ENCODE measurements around the gene ZFAND3. TPM values are rescaled to one million over a fixed set of nuclear protein-coding genes. Genes with fewer than 3 reads are reported as not detected.
A peak's percentile ranks its signal among the peaks of the same experiment; 100 is the strongest.

ZFAND3 gene, protein sequence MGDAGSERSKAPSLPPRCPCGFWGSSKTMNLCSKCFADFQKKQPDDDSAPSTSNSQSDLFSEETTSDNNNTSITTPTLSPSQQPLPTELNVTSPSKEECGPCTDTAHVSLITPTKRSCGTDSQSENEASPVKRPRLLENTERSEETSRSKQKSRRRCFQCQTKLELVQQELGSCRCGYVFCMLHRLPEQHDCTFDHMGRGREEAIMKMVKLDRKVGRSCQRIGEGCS
- total RNA-seq (2014; rRNA removed; shearing (Covaris generic)) = 34.7 and 36.2 TPM in 2 replicates

DNA sequence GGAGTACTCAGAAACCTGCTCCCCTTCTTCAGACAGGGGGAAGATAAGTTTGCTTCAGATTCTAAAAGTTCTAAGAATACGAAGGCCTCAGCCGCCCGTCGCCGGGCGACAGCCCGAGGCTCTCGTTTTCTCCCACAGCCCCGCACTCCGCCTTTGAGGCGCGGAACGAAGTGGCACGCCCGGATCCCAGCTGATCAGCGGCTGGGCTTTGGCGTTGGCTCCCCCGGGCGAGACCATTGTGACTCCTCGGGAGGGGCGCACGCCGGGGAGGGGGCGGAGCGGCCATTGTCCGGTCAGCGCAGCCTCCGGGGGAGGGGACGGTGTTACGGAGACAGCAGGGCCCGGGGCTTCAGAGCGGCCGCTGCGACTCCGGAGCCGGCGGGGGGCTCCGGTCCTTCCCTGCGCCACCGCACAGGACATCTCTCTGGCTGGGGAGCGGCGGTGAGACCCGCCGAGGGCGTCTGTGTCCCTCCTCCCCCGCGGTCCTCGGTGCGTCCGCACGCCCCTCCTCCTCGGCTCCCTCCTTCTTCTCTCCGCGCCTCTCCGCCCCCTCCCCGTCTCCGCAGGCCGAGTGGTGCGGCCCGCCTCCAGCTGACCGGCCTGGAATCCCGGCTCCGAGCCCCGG is at the start of gene ZFAND3:
ZFAND3 (plus strand) TSS at position 551 of the 625 bp plus-strand sequence. CDS start 219 bp downstream, outside the sequence.
- DNase-seq (ENCODE audit: low spot score) = peak; percentile 94
- in situ Hi-C loops (cut with HindIII; ENCODE audit: low sequenced_read_pairs) = no loop called here

GRCh38 chr6:37774028-37774680 is 45.4 kb upstream of the ZFAND3 start:
- DNase-seq (ENCODE audit: low spot score) = peak; percentile 67
- in situ Hi-C loops (cut with HindIII; ENCODE audit: low sequenced_read_pairs) = no loop called here

DNA sequence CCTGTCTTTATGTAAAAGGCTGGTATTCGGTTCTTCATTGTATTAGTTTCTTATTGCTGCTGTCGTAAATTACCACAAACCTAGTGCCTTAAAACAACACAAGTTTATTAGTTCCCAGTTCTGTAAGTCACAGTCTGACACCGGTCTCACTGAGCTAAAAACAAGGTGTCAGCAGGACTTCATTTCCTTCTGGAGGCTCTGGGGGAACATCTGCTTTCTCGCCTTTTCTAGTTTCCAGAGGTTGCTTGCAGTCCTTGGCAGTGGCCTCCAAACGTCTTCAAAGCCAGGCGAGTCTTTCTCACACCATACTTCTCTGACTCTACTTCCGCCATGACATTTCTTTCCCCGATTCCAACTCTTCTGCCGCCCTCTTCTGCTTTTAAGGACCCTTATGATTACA is 43.0 kb upstream of the ZFAND3 start:
- in situ Hi-C loops (cut with HindIII; ENCODE audit: low sequenced_read_pairs) = no loop called here
- DNase-seq (ENCODE audit: low spot score) = no peak

DNA sequence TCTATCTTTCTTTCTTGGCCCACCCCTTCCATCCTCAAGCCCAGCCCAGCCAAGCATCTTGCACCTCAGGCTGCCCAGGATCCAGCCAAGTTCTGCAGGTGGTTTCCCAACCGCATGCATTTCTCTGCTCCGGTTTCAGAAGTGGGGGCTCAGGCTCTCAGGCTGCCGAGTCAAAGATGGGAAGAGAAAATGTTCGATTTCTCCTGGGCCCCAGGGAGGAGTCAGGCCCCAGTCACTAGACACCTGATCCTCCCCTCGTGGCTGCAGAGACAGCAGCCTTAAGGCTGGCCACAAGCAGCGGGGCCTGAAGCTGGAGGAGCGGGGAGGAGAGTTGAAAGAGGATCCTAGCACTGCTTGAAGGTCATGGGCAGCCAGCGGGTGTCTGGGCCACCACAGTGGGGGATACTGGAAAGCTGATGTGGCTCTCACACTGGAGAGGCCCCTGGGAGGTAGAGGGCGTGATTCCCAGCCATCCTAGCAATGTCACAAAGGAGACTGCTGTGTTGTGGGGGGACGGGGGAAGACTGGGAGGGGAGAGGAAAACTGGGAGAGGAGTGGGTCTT is 42.2 kb upstream of the ZFAND3 start:
- DNase-seq (ENCODE audit: low spot score) = no peak
- in situ Hi-C loops (cut with HindIII; ENCODE audit: low sequenced_read_pairs) = no loop called here

DNA sequence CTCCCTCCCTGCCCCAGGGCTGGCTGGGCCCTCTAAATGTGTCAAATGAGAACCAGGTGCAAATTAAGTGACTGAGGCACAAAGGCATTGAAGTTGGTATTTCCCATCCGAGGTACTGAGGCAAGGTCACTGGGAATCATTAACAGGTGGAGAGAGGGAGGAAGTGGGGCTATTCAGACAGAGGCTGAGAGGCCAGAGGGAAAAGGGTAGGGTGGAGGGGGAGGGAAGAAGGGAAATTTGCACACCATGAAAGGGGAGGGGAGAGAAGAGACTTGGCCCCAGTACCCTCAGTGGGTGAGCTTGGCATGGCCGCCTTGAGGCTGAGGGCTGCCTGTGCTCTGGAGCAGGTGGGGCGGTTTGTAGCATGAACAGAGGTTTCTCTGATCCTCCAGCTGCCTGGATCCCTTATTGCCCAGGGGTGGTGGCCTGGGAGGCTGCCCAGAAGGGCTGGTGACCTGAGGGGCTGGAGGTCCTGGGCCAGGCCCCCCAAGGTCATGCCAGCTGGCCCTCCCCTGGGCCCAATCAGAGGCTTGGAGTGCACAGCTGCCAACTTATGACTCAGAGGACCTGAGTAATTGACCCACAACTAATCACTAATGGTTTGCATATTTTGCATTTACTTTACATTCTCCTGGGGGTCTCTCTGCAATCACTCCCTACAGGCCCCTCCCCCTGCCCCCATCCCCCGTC is 40.3 kb upstream of the ZFAND3 start:
- in situ Hi-C loops (cut with HindIII; ENCODE audit: low sequenced_read_pairs) = no loop called here
- DNase-seq (ENCODE audit: low spot score) = no peak

- no peak for DNase-seq (ENCODE audit: low spot score)
- in situ Hi-C loops (cut with HindIII; ENCODE audit: low sequenced_read_pairs) = no loop called here
Observed at GRCh38 chr6:37779902-37780628, 39.5 kb upstream of the ZFAND3 start.

DNA sequence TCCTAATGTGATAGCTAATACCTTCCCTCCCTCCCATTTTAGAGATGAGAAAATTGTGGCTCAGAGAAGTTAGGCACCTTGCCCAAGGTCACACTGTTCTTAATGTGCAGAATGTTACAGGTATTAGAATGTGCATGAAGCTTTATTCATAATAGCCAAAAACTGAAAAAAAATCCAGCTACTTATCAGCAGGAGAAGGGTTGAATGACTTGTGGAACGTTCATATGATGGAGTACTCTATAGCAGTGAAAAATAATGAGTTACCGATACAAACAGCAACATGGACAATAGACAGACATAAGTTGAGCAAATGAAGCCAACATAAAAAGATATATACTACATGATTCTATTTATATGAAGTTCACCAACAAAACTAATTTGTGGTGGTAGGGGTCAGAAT is 37.7 kb upstream of the ZFAND3 start:
- in situ Hi-C loops (cut with HindIII; ENCODE audit: low sequenced_read_pairs) = no loop called here

GRCh38 chr6:37783025-37783855 is 36.3 kb upstream of the ZFAND3 start:
- peak; percentile 74 for DNase-seq (ENCODE audit: low spot score)
- in situ Hi-C loops (cut with HindIII; ENCODE audit: low sequenced_read_pairs) = no loop called here

More for the DNA sequence above, 37.7 kb upstream of the ZFAND3 start:
- no peak for DNase-seq (ENCODE audit: low spot score)

- in situ Hi-C loops (cut with HindIII; ENCODE audit: low sequenced_read_pairs) = no loop called here
Observed at GRCh38 chr6:37783856-37784584, 35.5 kb upstream of the ZFAND3 start.

GRCh38 chr6:37784585-37784967 is 35.0 kb upstream of the ZFAND3 start:
- peak; percentile 75 for DNase-seq (ENCODE audit: low spot score)
- in situ Hi-C loops (cut with HindIII; ENCODE audit: low sequenced_read_pairs) = no loop called here

More at GRCh38 chr6:37783856-37784584, 35.5 kb upstream of the ZFAND3 start:
- DNase-seq (ENCODE audit: low spot score) = peak; percentile 57

GRCh38 chr6:37785002-37785662 is 34.4 kb upstream of the ZFAND3 start:
- DNase-seq (ENCODE audit: low spot score) = no peak
- in situ Hi-C loops (cut with HindIII; ENCODE audit: low sequenced_read_pairs) = no loop called here

DNA sequence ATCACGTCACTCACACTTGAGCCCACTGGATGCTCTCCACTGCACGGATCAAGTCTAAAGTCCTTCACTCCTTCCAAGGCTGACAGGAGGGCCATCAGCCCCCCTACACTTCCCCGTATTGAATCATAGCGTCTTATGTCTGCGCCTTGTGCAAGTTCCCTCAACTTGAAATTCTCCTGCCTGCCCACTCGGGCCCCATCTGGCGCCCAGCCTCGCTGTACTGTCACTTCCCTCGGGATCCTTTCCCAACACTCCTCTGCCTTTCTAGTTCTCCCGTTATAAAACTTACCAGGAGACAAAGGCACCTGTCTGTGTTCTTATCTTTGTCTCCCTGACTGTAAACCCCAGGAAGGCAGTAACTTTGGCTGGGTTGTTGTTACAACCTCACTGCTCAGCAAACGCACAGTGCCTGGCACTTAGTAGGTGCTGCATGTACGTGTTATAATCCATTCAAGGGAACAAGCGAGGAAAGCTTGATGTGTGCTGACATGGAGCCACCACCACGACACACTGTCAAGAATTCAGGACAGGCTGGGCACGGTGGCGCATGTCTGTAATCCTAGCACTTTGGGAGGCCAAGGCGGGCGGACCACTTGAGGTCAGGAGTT is 33.8 kb upstream of the ZFAND3 start:
- no peak for DNase-seq (ENCODE audit: low spot score)
- in situ Hi-C loops (cut with HindIII; ENCODE audit: low sequenced_read_pairs) = no loop called here

- in situ Hi-C loops (cut with HindIII; ENCODE audit: low sequenced_read_pairs) = no loop called here
- DNase-seq (ENCODE audit: low spot score) = no peak
Observed at GRCh38 chr6:37787216-37787615, 32.3 kb upstream of the ZFAND3 start.

DNA sequence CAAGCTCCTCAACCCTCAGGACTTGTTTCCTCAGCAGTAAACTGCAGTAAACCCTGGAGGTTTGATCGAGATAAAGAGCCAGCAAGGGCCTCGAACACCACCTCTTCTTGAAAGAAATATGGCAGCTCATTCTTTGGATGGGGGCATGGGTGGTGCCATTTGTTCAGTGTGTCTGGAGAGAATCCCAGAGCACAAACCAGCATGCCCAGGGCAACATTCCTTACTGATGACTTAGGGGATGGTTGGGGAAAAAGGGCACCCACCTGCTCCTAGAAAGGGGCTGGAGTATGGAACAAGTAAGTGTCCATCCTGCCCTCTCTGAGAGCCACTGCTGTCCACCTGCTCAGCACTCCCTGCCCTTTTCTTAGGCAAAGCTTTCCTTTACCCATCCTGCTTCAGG is 31.3 kb upstream of the ZFAND3 start:
- no peak for DNase-seq (ENCODE audit: low spot score)
- in situ Hi-C loops (cut with HindIII; ENCODE audit: low sequenced_read_pairs) = no loop called here

DNA sequence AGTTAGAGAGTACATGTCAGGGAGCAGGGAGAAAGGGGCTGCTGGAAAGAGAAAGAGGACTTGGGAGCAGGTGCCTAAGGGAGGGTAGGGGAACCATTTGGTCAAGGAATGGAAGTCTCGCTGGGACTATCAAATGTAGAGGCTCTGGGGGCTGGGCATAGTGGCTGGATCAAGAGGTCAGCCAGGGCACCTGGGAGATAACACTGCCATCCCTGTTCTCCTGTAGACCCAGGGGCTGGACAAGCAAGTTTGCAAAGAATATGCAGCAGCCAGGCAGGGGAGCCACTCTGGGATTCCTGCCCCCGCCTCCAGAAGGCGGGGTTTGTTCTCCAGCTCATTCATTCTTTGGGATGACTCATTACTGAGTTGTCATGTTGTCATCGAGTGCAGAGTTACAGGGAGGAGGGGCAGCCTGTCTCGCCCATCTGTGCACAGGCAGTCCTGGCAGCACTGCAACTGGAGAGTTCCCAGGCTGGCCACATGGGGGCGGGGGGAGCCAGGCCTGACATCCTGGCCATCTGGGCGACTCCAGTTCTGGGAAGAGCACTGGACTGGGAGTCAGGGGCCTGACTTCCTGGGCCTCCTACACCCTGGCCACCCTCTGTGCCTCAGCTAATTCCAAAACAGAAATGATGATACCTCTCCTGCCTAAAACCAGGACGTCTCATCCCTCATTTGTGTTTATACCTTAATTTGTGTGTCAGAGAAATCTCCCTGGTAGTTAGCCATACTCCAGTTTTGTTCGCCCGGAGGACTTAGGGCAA is 28.2 kb upstream of the ZFAND3 start:
- DNase-seq (ENCODE audit: low spot score) = peak; percentile 97
- in situ Hi-C loops (cut with HindIII; ENCODE audit: low sequenced_read_pairs) = no loop called here

DNA sequence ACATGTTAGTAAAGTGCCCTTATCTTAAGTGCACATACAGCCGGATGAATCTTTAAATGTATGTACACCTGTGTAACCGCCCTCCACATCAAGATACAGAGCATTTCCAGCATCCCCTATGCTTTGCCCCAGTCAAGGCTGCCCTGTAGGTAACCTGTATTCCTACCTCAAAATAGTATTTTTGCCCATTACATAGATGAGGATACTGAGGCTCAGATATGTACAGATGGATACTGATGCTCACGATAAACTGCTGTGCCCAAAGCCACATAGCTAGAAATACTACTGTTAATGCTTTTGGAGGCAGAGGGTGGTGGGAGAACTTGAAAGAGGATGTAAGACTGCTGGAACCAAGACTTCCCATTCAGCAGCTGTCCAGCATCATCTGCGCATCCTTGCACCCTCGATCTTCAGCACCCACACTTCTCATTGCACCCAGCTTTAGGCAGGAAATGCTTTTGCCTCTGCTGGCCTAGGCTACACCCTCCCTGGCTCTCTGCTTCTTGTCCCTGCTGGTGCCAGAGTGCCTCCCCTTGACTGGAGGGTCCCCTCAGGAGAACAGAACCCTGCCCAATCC is 27.0 kb upstream of the ZFAND3 start:
- in situ Hi-C loops (cut with HindIII; ENCODE audit: low sequenced_read_pairs) = no loop called here
- no peak for DNase-seq (ENCODE audit: low spot score)

Data from G401 (cell line).